Measurements from ENCODE around the gene HOXD8.

The HOXD8 gene

DNA sequence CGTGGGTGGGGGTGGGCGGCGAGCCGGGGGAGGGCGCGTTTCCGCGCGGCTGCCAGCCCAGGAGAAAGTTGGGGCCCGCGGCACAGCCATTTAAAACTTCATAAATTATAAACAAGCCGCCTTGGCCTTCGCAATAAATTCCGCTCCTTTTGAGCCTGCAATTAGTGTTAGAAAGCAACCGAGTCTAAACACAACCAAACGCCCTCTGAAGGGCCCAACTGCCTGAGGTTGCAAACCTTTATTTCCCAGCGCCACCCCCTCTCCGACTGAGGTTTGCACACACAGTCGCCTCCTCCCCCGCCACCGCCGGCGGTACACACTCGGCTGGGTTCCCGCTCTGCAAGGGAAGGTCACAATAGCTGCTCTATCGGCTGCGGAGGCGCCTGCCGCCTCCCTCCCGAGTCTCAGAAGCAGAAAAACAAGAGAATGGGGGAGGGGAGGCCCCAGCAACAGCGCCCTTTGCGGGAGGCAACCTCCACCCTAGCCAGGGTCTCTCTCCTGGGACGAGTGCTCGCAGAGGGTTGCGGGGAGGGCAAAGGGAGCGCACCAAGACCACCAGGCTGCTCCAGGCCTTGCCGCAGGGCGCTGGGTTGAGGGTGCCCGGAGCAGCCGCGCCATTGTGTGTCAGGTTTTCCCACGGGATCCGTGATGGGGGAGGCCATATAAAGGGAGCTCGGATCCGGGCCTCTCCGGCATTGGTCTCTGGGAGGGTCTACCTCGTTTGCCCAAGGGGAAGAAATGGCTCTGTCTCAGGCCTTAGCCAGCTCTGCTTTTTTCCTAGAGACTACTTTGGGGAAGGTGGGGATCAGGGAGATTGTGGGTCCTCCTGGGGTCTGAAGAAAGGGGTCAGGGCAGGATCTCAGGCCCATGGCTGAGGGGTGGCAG, 45.6 kb downstream of the HOXD8 start:
- no peak for DNase-seq (ENCODE audit: low spot score)

DNA sequence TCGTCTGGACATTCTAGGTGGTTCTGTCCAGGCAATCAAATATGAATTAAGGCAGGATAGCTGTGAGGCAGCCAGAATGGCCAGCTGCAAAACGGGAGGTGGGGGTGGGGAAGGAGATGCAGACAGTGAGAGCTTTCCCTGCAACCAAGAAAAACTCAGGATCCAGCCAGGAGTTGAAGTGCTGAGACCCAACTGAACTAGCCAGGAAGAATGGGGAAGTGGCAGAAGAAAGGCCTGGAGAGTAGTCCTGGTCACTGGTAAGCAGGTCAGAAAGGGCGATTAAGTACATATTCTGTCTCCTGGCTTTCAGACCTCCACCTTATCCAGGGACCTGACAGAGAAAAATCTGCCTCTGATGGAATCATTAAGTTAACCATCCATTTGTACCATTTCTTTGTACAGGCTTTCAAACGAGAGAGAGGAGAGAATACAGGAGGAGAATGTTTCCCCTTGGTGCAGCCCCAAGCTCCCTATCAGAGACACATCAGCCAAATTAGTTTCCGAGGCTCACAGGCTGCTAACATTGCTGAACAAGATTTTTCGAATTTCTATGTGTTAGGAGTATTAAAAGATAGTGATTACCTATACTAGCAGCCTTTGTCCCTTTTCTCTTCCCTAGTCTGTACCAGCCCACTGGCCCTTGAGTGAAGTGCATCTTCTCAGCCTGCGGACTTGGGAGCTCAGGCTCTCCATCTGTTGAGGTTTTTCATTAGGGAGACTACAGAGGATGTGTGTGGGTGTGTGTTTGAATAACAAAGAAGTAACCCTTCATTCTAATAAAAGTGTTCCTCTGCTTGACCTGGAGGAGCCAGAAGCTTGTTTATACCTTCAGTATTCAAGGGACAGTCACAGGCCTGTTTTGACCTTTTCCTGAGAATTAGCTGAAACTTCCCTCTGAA, 46.5 kb downstream of the HOXD8 start:
- DNase-seq (ENCODE audit: low spot score), result no peak

DNA sequence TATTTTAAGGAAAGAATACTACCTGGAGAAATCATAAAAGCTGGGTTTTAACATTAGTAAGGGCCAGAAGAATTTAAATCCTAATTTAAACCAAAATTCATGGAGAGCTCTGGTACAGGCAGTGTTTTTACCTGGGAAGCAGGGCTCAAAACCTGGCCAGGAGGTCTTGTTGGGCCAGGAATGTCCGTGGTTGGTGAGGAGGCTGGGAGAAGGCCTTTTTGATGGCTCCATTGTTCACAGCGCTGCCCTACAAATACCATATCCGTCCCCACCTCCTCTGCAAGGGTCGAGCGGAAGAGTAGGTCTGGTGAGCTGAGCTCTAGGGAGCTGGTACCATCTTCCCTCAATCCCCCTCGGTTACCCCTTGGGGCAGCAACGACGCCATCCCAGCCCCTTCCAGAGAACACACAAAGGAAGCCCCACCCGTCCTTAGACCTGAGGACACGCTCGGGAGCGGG, 48.1 kb downstream of the HOXD8 start:
- no peak for DNase-seq (ENCODE audit: low spot score)

DNA sequence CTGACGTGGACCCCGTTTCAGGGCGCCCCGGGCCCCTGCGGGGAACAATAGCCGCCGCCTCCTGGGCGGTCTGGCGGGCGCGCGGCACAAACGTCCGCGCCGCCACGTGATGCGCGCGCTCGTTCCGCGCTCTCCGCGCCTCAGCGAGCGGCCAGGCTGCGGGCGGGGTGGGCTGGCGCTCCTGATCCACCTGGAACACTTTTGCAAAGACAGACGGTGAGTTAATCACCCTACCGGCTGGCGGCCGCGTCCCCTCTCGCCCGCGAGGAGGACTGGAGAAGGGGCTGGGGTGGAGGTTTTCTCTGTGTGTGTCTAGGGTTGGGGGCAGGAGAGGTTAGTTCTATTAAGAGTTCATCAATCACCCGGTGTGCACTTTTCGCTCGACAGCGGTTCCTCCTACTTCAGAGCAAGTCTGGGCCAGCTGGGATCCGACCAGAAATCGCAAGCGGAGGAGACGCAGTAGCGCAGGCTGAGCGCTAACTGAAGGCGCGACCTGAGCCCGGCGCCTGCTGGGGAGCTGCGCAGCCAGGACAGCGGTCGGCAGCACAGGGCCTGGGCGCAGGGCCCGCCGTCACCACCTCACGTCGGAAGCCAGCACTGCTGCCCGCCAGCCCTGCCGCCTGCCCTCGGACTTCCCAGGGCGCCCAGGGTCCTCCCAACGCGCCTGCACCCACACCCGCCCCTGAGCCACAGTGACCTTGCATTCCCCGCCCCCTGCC, 48.7 kb downstream of the HOXD8 start:
- DNase-seq (ENCODE audit: low spot score), result no peak

DNA sequence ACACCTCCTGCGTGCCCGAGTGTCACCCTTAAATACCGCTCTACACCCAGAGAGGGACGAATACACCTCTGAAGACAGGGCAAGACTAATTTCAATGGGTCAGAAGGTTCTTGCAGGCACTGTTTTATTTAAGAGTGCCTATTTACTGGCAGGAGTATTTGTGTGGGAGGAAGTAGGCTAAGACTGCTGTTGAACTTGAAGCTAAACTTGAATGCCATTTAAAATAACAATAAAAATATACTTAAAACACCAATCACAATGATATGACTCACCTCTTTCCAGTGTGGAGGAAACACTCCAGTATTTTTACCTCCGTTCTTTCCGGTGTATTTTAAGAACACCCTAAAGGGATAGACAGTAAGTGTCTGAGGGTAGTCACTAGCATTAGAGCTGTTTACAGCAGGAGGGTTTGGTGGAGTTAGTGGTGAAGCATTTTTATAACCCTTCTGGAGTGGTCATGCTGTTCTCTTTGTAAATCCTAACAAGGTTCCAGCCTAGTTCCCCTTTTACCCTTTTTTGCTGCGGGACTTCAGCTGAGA, 49.3 kb downstream of the HOXD8 start:
- no peak for DNase-seq (ENCODE audit: low spot score)

DNA sequence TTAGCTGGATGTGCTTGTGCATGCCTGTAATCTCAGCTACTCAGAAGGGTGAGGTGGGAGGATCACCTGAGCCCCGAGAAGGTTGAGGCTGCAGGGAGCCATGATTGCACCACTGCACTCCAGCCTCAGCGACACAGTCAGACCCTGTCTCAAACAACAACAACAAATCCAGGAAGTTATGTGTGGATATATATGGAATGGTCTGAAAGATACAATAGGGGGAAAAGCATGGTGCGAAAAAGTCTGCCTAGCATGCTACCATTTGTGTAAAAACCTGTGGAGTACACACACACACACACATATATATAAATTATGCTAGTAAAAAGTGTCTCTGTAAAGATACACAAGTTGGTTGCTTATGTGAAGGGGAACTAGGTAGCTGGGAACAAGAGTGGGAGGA, 52.0 kb downstream of the HOXD8 start:
- DNase-seq (ENCODE audit: low spot score), result no peak

All from activated CD4-positive, alpha-beta T cell treated with anti-CD3 and anti-CD28 coated beads, Interleukin-2, Interleukin-4, amounts not matched to agents 100 ng/mL and 50 ng/mL, durations not matched to agents 16 hours and 8 hours (primary cell).